Coronary artery (tissue), 2 donors: ENCODE measurements around the gene GOLGA3.
"Not testable (repeated sequence)": the region's sequence is repeated elsewhere in the genome, so short reads cannot be mapped to it uniquely, and the experiment has no call there.

Experiments
- DNase-seq: peaks from one replicate; pipeline ENCODE4 v3.0.0-alpha.2; 2017; ENCODE audit warnings: low spot score
- H3K27ac ChIP-seq, 2 donors: fragments of 200-600 bp; sonication (generic); one replicate each; pipeline ENCODE4 v1.5.1; 2016 to 2019
- H3K4me3 ChIP-seq: fragments of 200-600 bp; sonication (generic); 2 replicates; pipeline ENCODE4 v1.5.1; 2016; ENCODE audit warnings: mild to moderate bottlenecking, moderate library complexity
- TF ChIP-seq, protein P1 (sequence below): fragments of 200-600 bp; sonication (generic); IDR thresholded peaks from one replicate; pipeline ENCODE4 v1.5.1; 2019; ENCODE audit warnings: antibody characterized with exemption

GOLGA3 gene

DNA sequence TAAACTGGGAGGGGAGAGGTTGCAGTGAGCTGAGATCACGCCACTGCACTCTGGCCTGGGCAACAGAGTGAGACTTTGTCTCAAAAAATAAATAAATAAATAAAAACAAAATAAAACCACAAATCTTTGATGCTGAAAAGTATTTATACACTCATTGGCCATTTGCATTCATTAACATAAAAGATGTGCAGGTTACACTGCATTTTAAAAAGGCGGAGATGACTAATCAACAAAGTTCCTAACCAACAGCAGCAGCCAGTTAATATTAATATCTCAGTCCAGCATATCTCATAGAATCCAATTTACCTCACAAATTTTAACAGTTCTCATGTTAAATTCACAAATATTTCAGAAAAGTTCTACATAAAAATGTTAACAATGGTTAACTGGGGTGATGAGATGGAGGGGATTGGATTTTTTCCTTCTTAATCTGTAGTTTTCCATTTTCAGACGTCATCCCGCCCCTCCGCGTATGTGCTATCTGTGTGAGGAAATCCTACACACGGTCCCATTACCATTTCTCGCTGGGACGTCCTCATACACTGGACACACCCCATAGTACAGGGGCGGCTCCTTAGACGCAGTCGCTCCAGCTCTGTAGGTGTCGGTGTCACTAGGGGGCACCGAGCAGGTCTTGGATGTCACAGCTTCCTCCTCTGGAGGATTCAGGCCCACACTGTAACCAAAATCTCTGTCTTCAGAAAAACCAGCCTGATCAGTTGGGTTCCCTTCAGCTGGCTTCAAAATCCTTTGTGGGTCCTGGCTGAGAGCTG, 74.3 kb downstream of the GOLGA3 start:
- DNase-seq, result no peak
- Histone ChIP-seq H3K27ac (no peak overlapping the region), H3K4me3 (no peak overlapping the region)
- TF ChIP-seq, protein P1, sequence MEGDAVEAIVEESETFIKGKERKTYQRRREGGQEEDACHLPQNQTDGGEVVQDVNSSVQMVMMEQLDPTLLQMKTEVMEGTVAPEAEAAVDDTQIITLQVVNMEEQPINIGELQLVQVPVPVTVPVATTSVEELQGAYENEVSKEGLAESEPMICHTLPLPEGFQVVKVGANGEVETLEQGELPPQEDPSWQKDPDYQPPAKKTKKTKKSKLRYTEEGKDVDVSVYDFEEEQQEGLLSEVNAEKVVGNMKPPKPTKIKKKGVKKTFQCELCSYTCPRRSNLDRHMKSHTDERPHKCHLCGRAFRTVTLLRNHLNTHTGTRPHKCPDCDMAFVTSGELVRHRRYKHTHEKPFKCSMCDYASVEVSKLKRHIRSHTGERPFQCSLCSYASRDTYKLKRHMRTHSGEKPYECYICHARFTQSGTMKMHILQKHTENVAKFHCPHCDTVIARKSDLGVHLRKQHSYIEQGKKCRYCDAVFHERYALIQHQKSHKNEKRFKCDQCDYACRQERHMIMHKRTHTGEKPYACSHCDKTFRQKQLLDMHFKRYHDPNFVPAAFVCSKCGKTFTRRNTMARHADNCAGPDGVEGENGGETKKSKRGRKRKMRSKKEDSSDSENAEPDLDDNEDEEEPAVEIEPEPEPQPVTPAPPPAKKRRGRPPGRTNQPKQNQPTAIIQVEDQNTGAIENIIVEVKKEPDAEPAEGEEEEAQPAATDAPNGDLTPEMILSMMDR, result no peak

DNA sequence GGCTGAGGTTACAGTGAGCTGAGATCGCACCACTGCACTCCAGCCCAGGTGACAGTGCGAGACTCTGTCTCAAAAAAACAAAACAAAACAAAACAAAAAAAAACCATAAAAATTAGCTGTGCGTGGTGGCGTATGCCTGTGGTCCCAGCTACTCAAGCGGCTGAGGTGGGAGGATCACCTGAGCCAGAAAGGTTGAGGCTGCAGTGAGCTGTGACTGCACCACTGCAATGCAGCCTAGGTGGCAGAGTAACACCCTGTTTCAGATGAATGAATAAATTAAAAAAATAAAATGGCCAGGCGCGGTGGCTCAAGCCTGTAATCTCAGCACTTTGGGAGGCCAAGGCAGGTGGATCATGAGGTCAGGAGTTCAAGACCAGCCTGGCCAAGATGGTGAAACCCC, 75.0 kb downstream of the GOLGA3 start:
- not testable (repeated sequence) for DNase-seq, H3K27ac ChIP-seq, H3K4me3 ChIP-seq

DNA sequence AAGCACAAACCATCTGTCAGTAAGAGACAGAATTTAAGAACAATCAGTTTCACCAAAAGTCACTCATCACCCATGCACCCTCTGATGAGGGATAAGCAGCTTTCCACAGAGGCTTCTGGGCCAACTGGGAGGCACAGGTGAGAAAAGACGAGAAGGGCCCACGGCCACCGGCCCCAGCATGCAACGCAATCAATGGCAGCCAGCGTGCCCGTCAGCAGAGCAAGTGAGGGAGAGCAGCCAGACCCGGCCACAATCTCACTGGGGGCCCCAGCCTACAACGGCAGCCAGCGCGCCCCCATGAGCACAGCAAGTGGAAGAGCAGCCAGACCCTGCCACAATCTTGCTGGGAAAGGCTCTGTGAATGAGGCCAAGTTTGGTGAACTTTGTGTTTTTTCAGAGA, 80.3 kb downstream of the GOLGA3 start:
- Histone ChIP-seq H3K27ac (no peak overlapping the region), H3K4me3 (no peak overlapping the region)
- DNase-seq, result no peak
- TF ChIP-seq, protein P1, result no peak

DNA sequence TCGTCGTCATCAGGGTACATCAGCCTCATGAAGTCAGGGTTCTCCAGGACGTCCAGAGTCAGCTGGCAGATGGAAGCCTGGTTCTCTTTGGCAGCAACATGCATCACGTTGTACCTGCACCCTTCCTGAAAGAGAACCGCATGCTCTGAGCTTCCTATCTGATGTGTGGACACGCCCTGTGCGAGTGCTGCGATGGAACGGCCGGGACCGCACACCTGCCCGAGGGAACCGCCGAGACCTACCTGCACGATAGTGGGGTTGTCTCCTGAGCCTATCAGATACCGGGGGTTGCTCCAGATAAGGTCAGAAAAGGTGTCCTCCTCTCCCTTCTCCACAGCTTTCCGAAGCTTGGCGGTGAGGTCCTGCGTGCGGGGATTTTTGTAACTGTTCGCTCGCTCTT, 80.8 kb downstream of the GOLGA3 start:
- no peak for DNase-seq
- no peak overlapping the region for H3K27ac ChIP-seq
- H3K4me3 ChIP-seq, result no peak overlapping the region
- TF ChIP-seq, protein P1, result no peak

DNA sequence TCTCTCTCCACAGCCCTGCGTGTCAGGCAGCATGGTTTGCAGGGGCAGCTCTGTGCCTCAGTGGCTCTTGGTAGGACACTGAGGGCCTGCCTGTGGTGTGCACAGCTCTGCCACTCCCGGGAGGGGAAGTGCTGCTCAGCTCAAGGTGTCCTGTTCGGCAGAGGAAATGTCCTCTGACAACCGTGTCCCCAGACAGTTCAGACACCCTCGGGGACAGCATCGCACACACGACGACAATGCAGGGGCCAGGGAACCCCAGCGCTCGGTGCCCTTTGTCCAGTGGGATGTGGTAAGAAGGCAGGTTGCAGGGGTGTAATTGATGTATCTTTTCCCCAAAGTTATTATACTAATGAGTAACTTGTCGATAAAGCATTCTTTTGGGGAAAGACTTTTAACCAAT, 81.3 kb downstream of the GOLGA3 start:
- H3K4me3 ChIP-seq, result no peak overlapping the region
- no peak for DNase-seq
- TF ChIP-seq, protein P1, result no peak
- no peak overlapping the region for H3K27ac ChIP-seq

- no peak overlapping the region for H3K4me3 ChIP-seq
- no peak overlapping the region for H3K27ac ChIP-seq
- TF ChIP-seq, protein P1, result no peak
- DNase-seq, result no peak
Observed at GRCh38 chr12:132746613-132747012, 82.1 kb downstream of the GOLGA3 start.

GRCh38 chr12:132743831-132744230, 84.8 kb downstream of the GOLGA3 start:
- DNase-seq, result no peak
- TF ChIP-seq, protein P1, result no peak
- Histone ChIP-seq H3K4me3 (no peak overlapping the region), H3K27ac (no peak overlapping the region)
